Measurements from ENCODE around the gene CFAP100. TPM values are rescaled to one million over a fixed set of nuclear protein-coding genes. Genes with fewer than 3 reads are reported as not detected.
A peak's percentile ranks its signal among the peaks of the same experiment; 100 is the strongest.

Gene CFAP100
- total and polyA plus RNA-seq, 9 of the 15 experiments (the other 6 are each of a cell fraction or from before 2014, with no cell fraction given): not detected

- TF ChIP-seq E2F5 (CRISPR knock-in tag; IDR thresholded peaks at IDR 0.05) (no peak), CBFA2T3 (IDR thresholded peaks at IDR 0.05) (no peak), TOE1 (IDR thresholded peaks at IDR 0.05; ENCODE audit: borderline replicate concordance) (no peak), TOE1 (CRISPR knock-in tag; IDR thresholded peaks at IDR 0.05; ENCODE audit: borderline replicate concordance, low read depth) (no peak), TCF3 (CRISPR knock-in tag; IDR thresholded peaks at IDR 0.05) (no peak), ZNF408 (CRISPR knock-in tag; IDR thresholded peaks at IDR 0.05; ENCODE audit: low read depth) (no peak), RFX7 (CRISPR knock-in tag; IDR thresholded peaks at IDR 0.05) (no peak), PBX2 (CRISPR knock-in tag; IDR thresholded peaks at IDR 0.05; ENCODE audit: low read depth) (no peak), PBX2 (tag; conservative IDR thresholded peaks at IDR 0.05; ENCODE audit: low read depth) (no peak), SRSF9 (IDR thresholded peaks at IDR 0.05; ENCODE audit: borderline replicate concordance, low read depth, low read length) (no peak), ZNF398 (CRISPR knock-in tag; IDR thresholded peaks at IDR 0.05) (no peak), MTA2 (IDR thresholded peaks at IDR 0.05; ENCODE audit: low read depth) (no peak), POLR2H (tag; IDR thresholded peaks at IDR 0.05; ENCODE audit: low read depth) (no peak), CBX1 (IDR thresholded peaks at IDR 0.05; ENCODE audit: low read depth) (no peak), SOX6 (IDR thresholded peaks at IDR 0.05) (no peak), NKRF (IDR thresholded peaks at IDR 0.05; ENCODE audit: borderline replicate concordance) (no peak), NR2C2 (CRISPR knock-in tag; IDR thresholded peaks at IDR 0.05) (no peak), NR2C2 (tag; IDR thresholded peaks at IDR 0.05) (0 out of 2 replicates have a peak, but pooled peaks have one; percentile 16), CHD4 (IDR thresholded peaks at IDR 0.05; ENCODE audit: insufficient read depth, insufficient replicate concordance, low read depth, low read length, poor library complexity, severe bottlenecking) (no peak), YBX1 (IDR thresholded peaks at IDR 0.05) (no peak), ZNF121 (CRISPR knock-in tag; conservative IDR thresholded peaks at IDR 0.05) (no peak), ZC3H8 (IDR thresholded peaks at IDR 0.05) (no peak)
Observed at GRCh38 chr3:126389112-126389793, 5.5 kb upstream of the CFAP100 start (continued).

Data from K562 (cell line).